ENCODE data around the gene ADGRD1. TPM values are rescaled to one million over a fixed set of nuclear protein-coding genes. Genes with fewer than 3 reads are reported as not detected.

Gene ADGRD1
- polyA plus RNA-seq, 1 of the 3 experiments (the other 2 are of a cell fraction), result not detected

DNA sequence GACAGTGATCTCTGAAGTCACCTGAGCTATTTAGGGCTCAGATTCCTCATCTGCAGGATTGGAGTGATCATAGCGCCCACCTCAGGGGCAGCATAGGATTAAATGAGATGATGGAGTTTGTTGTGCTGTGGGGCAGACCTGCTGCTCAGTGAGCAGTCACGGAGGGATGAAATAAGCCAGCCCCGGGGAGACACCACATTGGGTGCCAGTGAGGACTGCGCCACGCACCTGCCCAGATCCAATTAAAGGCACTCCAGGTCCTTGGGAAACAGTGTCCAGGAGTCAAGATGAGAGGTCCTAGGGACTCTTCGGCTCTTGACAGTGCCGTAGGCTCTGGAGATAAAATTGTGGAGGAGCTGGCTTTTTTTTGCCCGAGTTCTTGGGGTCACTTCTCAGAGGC is 166.2 kb downstream of the ADGRD1 start:
- Histone ChIP-seq H4K20me1 (ENCODE audit: insufficient read depth) (no peaks in the 10 kb centered on the region), H3K9ac (no peak overlapping the region), H3K9me2 (no peaks in the 10 kb centered on the region), H3K4me1 (ENCODE audit: control insufficient read depth in 1 of 2, insufficient read depth in 2 of 2, low read depth in 1 of 2, low read length in 1 of 2) (peaks cover 0 to 2% of the 10 kb centered on the region in 2 experiments; a peak in 1 of 4 replicates), H2AFZ (ENCODE audit: low read depth) (no peak overlapping the region), H3F3A (replicated peaks; ENCODE audit: insufficient read depth) (no peaks in the 10 kb centered on the region), H3K9me3 (no peaks in the 10 kb centered on the region), H3K4me2 (no peak overlapping the region), H3K27me3 (ENCODE audit: insufficient read depth) (no peaks in the 10 kb centered on the region), H3K27ac (ENCODE audit: low read depth in 2 of 2, low read length in 1 of 2) (no peak overlapping the region), H3K36me3 (replicated peaks in 1 of 2; ENCODE audit: control insufficient read depth in 1 of 2, insufficient read depth in 2 of 2, low read length in 1 of 2) (no peaks in the 10 kb centered on the region), H3K79me2 (ENCODE audit: insufficient read depth) (no peaks in the 10 kb centered on the region), H3K4me3 (ENCODE audit: low read depth in 2 of 2, low read length in 1 of 2) (no peak overlapping the region)
- no peak for TF ChIP-seq EP300 (IDR thresholded peaks at IDR 0.05; ENCODE audit: borderline replicate concordance in 1 of 2, low read depth in 1 of 2, low read length in 1 of 2)
- no peak for TF ChIP-seq GATA2 (CRISPR knock-in tag; IDR thresholded peaks at IDR 0.05)
- TF ChIP-seq FOSL2 (IDR thresholded peaks at IDR 0.05; ENCODE audit: borderline replicate concordance, low read depth), result no peak
- no peak for TF ChIP-seq RCOR1 (IDR thresholded peaks at IDR 0.05; ENCODE audit: low read length)
- TF ChIP-seq FOXJ3 (CRISPR knock-in tag; IDR thresholded peaks at IDR 0.05), result no peak
- TF ChIP-seq RAD21 (IDR thresholded peaks at IDR 0.05; ENCODE audit: low read length), result no peak
- no peak for TF ChIP-seq SMC3 (IDR thresholded peaks at IDR 0.05; ENCODE audit: low read depth, low read length)
- TF ChIP-seq, protein P1, sequence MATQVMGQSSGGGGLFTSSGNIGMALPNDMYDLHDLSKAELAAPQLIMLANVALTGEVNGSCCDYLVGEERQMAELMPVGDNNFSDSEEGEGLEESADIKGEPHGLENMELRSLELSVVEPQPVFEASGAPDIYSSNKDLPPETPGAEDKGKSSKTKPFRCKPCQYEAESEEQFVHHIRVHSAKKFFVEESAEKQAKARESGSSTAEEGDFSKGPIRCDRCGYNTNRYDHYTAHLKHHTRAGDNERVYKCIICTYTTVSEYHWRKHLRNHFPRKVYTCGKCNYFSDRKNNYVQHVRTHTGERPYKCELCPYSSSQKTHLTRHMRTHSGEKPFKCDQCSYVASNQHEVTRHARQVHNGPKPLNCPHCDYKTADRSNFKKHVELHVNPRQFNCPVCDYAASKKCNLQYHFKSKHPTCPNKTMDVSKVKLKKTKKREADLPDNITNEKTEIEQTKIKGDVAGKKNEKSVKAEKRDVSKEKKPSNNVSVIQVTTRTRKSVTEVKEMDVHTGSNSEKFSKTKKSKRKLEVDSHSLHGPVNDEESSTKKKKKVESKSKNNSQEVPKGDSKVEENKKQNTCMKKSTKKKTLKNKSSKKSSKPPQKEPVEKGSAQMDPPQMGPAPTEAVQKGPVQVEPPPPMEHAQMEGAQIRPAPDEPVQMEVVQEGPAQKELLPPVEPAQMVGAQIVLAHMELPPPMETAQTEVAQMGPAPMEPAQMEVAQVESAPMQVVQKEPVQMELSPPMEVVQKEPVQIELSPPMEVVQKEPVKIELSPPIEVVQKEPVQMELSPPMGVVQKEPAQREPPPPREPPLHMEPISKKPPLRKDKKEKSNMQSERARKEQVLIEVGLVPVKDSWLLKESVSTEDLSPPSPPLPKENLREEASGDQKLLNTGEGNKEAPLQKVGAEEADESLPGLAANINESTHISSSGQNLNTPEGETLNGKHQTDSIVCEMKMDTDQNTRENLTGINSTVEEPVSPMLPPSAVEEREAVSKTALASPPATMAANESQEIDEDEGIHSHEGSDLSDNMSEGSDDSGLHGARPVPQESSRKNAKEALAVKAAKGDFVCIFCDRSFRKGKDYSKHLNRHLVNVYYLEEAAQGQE (IDR thresholded peaks at IDR 0.05; ENCODE audit: low read depth, low read length), result no peak
- TF ChIP-seq, protein P2, sequence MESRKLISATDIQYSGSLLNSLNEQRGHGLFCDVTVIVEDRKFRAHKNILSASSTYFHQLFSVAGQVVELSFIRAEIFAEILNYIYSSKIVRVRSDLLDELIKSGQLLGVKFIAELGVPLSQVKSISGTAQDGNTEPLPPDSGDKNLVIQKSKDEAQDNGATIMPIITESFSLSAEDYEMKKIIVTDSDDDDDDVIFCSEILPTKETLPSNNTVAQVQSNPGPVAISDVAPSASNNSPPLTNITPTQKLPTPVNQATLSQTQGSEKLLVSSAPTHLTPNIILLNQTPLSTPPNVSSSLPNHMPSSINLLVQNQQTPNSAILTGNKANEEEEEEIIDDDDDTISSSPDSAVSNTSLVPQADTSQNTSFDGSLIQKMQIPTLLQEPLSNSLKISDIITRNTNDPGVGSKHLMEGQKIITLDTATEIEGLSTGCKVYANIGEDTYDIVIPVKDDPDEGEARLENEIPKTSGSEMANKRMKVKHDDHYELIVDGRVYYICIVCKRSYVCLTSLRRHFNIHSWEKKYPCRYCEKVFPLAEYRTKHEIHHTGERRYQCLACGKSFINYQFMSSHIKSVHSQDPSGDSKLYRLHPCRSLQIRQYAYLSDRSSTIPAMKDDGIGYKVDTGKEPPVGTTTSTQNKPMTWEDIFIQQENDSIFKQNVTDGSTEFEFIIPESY (IDR thresholded peaks at IDR 0.05; ENCODE audit: borderline replicate concordance, low read depth), result no peak
- TF ChIP-seq, protein P3, sequence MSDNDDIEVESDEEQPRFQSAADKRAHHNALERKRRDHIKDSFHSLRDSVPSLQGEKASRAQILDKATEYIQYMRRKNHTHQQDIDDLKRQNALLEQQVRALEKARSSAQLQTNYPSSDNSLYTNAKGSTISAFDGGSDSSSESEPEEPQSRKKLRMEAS (IDR thresholded peaks at IDR 0.05; ENCODE audit: low read depth), result no peak
- TF ChIP-seq NRF1 (IDR thresholded peaks at IDR 0.05; ENCODE audit: low read depth, low read length), result no peak
- TF ChIP-seq MEF2A (IDR thresholded peaks at IDR 0.05; ENCODE audit: borderline replicate concordance, low read depth), result no peak
- no peak for TF ChIP-seq JUND (IDR thresholded peaks at IDR 0.05)
- TF ChIP-seq ELF1 (IDR thresholded peaks at IDR 0.05), result no peak
- no peak for TF ChIP-seq CHD2 (IDR thresholded peaks at IDR 0.05; ENCODE audit: low read length, partially characterized antibody)
- no peak for TF ChIP-seq RFX5 (IDR thresholded peaks at IDR 0.05; ENCODE audit: low read length)
- POLR2A ChIA-PET, result no interaction called here
- WGBS (ENCODE audit: low lambda C conversion rate), result 56% methylated on average over 8 of the region's 8 CpGs
- CTCF ChIA-PET, result interaction anchor here (2.0 to 11.0 kb wide), 3 partner anchors 13 to 335 kb away, joined by 4 to 135 read pairs (median 17); no protein-coding TSS in a partner anchor
- DNase-seq, result no peak

Data from SK-N-SH (cell line).